Measurements from ENCODE around the gene NR4A3. TPM values are rescaled to one million over a fixed set of nuclear protein-coding genes. Genes with fewer than 3 reads are reported as not detected.

NR4A3 gene
- total and polyA plus RNA-seq, 2 of the 13 experiments (the other 11 are each of a cell fraction or from before 2014, with no cell fraction given): 0.02 to 0.09 TPM

DNA sequence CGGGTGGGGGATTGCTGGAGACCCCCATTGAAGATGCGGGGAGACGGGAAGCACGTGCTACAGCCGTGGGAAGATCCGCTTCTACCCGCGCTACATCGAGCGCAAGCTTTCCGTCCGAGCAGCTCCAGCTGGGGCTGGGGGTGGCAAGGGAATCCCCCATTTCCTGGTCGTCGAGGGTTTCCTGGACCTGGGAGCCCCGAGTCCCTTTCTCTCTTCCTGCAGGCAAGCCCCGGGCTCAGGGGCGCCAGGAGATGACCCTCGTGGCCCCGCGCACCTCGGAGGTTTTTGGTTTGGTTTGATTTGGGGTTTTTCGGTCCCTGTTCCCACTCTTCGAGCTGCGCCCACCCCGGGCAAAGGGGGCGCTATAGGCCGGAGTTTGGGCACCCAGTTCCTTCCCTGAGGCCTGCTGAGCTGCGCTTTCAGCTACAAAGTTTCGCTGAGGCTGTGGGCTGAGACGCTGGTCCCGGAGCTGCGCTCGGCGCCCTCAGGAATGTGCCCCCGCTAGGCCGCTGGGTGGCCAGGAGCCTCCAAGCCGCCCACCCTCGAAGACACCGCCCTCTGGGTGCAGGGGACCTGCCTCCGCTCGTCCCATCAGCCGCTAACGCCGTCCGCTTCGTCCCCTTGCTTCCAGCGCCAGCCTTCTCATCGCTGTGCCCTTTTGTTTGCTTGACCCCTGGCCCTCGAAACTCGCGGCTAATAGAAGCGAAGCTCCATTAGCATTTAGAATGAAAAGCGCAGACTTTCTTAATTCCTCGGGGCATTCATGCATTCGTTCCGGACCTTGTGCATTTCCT is 2.9 kb downstream of the NR4A3 start (continued):
- TF ChIP-seq, protein P1, sequence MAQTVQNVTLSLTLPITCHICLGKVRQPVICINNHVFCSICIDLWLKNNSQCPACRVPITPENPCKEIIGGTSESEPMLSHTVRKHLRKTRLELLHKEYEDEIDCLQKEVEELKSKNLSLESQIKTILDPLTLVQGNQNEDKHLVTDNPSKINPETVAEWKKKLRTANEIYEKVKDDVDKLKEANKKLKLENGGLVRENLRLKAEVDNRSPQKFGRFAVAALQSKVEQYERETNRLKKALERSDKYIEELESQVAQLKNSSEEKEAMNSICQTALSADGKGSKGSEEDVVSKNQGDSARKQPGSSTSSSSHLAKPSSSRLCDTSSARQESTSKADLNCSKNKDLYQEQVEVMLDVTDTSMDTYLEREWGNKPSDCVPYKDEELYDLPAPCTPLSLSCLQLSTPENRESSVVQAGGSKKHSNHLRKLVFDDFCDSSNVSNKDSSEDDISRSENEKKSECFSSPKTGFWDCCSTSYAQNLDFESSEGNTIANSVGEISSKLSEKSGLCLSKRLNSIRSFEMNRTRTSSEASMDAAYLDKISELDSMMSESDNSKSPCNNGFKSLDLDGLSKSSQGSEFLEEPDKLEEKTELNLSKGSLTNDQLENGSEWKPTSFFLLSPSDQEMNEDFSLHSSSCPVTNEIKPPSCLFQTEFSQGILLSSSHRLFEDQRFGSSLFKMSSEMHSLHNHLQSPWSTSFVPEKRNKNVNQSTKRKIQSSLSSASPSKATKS (CRISPR knock-in tag; IDR thresholded peaks at IDR 0.05): no peak
- TF ChIP-seq NR2C2 (CRISPR knock-in tag; IDR thresholded peaks at IDR 0.05; ENCODE audit: borderline replicate concordance) (no peak), ZNF720 (CRISPR knock-in tag; IDR thresholded peaks at IDR 0.05) (no peak), SAFB2 (CRISPR knock-in tag; IDR thresholded peaks at IDR 0.05; ENCODE audit: borderline replicate concordance, low read depth) (0 out of 2 replicates have a peak, but pooled peaks have one; percentile 33), ZNF589 (CRISPR knock-in tag; conservative IDR thresholded peaks at IDR 0.05) (no peak), MIXL1 (CRISPR knock-in tag; IDR thresholded peaks at IDR 0.05) (no peak), REPIN1 (CRISPR knock-in tag; IDR thresholded peaks at IDR 0.05; ENCODE audit: borderline replicate concordance, low read depth) (no peak), ZNF432 (CRISPR knock-in tag; IDR thresholded peaks at IDR 0.05; ENCODE audit: borderline replicate concordance) (no peak), ZSCAN31 (CRISPR knock-in tag; IDR thresholded peaks at IDR 0.05; ENCODE audit: low read depth) (no peak), REL (CRISPR knock-in tag; conservative IDR thresholded peaks at IDR 0.05) (no peak), ETV5 (CRISPR knock-in tag; IDR thresholded peaks at IDR 0.05; ENCODE audit: borderline replicate concordance) (no peak), KMT2B (CRISPR knock-in tag; IDR thresholded peaks at IDR 0.05) (no peak), IRF2 (CRISPR knock-in tag; IDR thresholded peaks at IDR 0.05) (peak; percentile 19; the same call in 1 of the 2 replicates), SMAD3 (CRISPR knock-in tag; IDR thresholded peaks at IDR 0.05) (no peak)
- TF ChIP-seq, protein P2, sequence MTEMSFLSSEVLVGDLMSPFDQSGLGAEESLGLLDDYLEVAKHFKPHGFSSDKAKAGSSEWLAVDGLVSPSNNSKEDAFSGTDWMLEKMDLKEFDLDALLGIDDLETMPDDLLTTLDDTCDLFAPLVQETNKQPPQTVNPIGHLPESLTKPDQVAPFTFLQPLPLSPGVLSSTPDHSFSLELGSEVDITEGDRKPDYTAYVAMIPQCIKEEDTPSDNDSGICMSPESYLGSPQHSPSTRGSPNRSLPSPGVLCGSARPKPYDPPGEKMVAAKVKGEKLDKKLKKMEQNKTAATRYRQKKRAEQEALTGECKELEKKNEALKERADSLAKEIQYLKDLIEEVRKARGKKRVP (CRISPR knock-in tag; IDR thresholded peaks at IDR 0.05): no peak
- TF ChIP-seq, protein P3, sequence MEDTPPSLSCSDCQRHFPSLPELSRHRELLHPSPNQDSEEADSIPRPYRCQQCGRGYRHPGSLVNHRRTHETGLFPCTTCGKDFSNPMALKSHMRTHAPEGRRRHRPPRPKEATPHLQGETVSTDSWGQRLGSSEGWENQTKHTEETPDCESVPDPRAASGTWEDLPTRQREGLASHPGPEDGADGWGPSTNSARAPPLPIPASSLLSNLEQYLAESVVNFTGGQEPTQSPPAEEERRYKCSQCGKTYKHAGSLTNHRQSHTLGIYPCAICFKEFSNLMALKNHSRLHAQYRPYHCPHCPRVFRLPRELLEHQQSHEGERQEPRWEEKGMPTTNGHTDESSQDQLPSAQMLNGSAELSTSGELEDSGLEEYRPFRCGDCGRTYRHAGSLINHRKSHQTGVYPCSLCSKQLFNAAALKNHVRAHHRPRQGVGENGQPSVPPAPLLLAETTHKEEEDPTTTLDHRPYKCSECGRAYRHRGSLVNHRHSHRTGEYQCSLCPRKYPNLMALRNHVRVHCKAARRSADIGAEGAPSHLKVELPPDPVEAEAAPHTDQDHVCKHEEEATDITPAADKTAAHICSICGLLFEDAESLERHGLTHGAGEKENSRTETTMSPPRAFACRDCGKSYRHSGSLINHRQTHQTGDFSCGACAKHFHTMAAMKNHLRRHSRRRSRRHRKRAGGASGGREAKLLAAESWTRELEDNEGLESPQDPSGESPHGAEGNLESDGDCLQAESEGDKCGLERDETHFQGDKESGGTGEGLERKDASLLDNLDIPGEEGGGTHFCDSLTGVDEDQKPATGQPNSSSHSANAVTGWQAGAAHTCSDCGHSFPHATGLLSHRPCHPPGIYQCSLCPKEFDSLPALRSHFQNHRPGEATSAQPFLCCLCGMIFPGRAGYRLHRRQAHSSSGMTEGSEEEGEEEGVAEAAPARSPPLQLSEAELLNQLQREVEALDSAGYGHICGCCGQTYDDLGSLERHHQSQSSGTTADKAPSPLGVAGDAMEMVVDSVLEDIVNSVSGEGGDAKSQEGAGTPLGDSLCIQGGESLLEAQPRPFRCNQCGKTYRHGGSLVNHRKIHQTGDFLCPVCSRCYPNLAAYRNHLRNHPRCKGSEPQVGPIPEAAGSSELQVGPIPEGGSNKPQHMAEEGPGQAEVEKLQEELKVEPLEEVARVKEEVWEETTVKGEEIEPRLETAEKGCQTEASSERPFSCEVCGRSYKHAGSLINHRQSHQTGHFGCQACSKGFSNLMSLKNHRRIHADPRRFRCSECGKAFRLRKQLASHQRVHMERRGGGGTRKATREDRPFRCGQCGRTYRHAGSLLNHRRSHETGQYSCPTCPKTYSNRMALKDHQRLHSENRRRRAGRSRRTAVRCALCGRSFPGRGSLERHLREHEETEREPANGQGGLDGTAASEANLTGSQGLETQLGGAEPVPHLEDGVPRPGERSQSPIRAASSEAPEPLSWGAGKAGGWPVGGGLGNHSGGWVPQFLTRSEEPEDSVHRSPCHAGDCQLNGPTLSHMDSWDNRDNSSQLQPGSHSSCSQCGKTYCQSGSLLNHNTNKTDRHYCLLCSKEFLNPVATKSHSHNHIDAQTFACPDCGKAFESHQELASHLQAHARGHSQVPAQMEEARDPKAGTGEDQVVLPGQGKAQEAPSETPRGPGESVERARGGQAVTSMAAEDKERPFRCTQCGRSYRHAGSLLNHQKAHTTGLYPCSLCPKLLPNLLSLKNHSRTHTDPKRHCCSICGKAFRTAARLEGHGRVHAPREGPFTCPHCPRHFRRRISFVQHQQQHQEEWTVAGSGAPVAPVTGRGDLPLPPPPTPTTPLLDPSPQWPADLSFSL (CRISPR knock-in tag; IDR thresholded peaks at IDR 0.05): no peak
- TF ChIP-seq, protein P4, sequence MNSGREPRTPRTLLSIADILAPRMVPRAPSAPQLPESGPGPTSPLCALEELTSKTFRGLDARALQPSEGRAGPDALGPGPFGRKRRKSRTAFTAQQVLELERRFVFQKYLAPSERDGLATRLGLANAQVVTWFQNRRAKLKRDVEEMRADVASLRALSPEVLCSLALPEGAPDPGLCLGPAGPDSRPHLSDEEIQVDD (CRISPR knock-in tag; IDR thresholded peaks at IDR 0.05; ENCODE audit: borderline replicate concordance): no peak
- TF ChIP-seq, protein P5, sequence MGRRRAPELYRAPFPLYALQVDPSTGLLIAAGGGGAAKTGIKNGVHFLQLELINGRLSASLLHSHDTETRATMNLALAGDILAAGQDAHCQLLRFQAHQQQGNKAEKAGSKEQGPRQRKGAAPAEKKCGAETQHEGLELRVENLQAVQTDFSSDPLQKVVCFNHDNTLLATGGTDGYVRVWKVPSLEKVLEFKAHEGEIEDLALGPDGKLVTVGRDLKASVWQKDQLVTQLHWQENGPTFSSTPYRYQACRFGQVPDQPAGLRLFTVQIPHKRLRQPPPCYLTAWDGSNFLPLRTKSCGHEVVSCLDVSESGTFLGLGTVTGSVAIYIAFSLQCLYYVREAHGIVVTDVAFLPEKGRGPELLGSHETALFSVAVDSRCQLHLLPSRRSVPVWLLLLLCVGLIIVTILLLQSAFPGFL (CRISPR knock-in tag; IDR thresholded peaks at IDR 0.05): no peak

All from HepG2 (cell line).